HL-60 (cell line): ENCODE data around the gene TRIP10.

ENCODE experiments used
- CTCF ChIP-seq: IDR thresholded peaks from one replicate; pipeline ENCODE4 v1.5.1; 2011; ENCODE audit warnings: low read length, control low read depth, inconsistent platforms; ENCODE audit not compliant: insufficient read depth
- POLR2AphosphoS5 ChIP-seq: IDR thresholded peaks from 2 replicates; pipeline ENCODE4 v1.6.1; 2012; ENCODE audit warnings: low read depth

DNA sequence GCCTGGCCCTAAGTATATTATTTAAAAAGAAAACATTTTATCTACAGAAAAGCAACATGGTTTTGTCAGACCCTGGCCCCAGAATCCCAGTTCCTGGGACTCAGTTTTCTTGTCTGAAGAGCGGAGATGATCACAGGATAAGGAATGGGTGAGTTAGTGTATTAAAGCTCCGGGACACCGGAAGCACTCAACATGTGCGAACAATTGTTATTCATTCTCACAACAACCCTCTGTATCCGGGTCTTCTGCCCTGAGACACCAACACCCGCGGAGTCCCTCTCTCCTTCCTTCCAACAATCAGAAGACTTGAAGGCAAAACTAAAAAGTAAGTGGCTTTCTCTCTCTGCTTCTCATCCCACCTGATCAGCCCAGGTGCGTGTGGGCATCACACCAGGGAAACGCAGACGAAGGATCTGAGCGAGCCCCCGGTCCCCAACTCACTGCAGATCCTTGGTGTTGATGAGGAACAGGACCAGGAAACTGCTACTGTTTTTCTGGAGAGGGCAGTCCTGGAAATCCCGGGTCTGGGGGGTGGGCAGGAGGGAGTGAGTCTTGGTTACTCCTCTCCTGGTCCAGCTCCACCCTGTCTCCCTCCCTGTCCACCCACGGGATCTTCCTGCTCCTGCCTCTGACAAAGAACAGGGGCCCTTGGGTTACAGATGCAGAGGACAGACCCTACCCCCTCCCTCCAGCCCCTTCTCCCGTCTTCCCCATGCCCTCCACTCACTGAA, 4.1 kb upstream of the TRIP10 start:
- TF ChIP-seq CTCF (no peak), POLR2AphosphoS5 (no peak)
